Fibroblast of peridontal ligament (primary cell): ENCODE data around the gene ITPKB.

Source experiments
- DNase-seq: peaks from one replicate; pipeline ENCODE4 v3.0.0-alpha.2; 2010; ENCODE audit errors: extremely low read depth

ITPKB gene

DNA sequence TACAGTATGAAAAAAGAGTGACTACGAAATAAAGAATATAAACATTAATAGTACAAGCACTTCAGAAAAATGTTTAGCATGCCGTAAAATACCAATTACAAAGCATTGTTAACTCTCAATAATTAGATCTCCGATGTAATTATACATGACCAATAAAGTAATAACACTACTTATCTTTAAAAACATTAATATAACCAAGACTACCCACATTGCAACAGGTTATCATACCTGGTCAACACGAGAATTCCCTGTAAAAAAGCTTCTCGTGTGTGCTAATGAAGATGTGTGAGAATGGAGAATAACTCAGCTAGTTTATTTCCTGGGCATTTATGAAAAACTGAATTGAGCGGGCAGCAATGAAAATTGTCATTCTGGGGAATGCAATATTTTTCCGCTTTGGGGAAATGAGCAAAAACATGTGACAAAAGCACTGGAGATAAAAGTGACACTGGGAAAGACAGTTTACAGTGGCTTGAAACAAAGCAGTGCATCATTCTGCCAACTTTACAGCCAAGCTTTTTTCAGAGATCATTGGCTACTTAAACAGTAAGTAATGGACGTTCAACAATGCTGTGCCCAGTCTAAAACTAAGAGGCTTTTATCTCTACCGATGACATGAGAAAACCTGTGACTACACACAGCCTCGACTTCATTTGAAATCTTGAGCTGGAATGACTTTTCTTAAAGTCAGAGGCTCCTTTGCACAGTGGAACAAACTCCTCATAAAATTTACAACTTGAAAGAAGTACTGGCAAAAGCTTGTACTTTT, 34.7 kb downstream of the ITPKB start:
- DNase-seq = no peak

DNA sequence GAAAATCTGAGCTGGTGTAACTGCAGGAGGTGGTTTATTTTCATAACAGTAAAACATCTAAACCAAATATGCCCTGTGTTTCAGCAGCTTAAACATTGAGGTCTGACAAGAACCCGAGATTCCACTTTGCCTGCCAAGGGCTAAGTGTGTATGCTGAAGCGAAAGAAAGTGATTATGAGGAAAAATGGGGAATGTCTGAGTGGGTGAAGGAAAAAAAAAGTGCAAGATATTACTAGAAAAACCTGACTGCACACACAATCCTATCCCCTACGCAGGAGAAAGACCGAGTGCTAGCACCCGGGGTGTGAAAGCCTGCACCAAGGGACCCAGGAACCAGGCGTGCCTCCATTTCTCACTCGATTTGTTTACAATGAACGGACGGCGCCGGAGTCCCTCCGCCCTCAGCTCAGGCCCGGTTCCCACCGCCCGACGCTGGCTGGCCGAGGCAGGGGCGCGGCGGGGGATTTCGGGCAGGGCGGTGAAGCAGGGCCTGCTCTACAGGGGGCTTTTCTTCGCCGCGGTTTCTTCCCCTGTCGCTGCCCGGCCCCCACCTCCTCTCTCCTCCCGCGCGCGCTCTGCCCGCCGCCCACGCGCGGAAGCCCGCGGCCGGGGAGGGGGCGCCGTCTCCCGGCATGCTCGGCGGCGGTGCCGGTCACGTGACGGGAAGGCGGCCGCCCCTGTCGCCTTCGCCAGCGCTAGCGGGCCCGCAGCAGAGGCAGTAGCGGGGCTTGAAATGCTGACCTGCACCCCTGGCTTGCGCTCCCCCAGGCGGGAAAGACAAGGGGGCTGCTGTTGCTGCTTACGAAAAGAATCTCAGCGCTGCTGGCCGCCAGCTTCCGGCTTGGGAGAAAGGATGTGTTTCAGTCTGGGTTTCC, 35.9 kb downstream of the ITPKB start:
- DNase-seq = peak; percentile 93

DNA sequence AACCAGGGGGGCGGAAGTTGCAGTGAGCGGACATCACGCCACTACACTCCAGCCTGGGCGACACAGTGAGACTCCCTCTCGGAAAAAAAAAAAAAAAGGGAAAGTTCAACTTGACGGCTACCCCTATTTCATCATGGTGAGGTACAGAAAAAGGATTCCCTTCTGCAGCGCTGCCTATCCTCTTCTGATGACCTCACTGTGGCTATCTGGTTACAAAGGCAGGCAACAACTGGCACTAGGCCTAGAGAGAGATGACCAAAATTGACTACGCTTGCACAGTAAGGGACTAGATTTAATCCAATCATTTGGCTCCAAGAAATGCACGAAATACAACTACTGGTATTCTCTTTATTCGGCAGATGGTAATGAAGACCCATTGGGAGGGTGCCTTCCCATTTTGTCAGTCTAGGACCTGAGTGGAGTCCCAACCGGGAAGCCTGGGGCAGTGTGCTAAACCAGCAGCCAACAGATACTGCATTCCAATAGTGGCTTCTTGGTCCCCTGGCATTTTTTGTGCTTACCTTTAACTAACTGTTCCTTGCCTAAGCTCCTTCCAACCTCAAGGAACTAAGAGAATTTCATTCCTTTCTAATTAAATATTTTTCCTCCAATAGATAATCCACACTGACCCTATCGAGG, 36.6 kb downstream of the ITPKB start:
- peak; percentile 95 for DNase-seq

DNA sequence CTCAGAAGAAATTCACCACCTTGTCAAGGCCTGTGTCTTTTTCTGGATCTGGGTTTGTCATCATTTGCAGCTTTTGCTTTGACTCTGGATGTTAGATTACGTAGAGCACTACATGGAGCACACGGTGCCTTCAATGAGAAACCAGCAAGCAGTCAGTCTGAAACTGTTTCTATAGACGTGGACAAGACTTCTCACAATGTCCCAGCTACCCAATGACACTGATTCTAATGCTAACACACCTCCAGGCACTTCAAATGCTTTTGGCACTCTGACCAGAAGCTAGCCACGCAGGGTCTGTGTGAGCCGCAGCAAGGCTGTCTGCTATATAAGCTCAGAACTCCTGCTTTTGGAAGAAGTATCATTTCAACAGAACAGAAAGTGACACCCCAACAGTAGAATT, 38.2 kb downstream of the ITPKB start:
- no peak for DNase-seq

DNA sequence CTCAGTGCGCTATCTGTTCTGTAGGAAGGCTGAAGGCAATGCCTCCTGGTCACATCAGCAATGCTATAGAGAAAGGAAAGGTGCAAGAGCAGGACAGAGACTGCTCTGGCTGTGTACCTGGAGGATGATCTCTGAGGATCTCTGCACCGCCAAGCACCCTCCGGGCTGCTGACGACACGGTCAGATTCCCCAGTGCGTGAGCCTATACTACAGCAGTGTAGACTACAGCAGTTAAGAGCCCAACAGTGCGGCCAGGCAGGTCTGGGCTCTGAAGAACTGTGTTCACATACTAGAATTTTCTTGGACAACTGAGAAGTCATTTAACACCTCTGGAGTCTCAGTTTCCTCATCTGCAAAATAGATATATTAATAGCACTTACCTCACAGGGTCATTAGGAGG, 39.9 kb downstream of the ITPKB start:
- DNase-seq = no peak

DNA sequence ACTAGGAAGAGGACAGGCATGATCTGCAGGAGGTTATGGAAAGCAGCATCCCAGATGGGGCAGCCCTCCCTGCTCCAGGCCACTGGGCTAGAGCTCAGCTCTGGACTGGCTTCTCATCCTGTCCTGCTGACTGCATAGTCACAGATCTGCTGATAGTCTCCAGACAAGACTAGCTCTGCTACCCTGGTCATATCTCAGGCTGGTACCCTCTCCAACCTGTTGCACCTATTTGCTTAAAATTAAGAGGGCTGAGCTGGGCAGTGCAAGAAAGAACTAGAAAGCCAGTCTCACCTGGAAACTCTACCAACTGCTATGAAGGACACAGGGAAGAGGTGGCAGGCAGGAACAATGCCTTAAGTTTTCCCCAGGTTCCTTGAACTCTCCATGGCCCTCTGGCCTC, 40.4 kb downstream of the ITPKB start:
- no peak for DNase-seq

DNA sequence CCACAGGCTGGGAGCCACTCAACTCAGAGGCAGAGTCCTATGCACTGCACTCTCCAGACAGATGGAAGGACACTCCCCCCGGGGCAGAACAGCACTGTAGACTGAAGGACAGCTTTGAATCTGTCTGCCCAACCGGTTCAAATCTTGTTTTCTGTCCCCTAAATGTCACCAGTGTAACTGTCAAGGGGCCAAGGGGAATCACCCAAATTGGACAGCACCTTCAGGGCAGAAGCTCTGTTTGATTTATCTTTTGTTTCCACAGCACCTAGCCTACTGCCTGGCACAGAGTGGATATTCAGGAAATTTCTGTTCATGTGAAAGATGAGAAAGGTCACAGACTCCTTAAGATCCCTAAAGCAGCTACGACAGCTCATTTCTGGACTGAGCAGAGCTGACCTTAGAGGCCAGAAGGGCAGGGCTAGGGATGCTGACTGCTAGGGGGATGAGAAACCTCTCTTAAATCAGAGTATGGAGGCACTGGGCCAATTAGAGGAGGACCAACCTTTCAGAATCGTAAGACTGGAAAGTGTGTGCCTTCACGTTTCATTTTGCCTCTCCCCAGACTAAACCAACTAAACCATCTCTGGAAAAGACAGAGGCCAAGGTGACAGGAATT, 41.0 kb downstream of the ITPKB start:
- no peak for DNase-seq

DNA sequence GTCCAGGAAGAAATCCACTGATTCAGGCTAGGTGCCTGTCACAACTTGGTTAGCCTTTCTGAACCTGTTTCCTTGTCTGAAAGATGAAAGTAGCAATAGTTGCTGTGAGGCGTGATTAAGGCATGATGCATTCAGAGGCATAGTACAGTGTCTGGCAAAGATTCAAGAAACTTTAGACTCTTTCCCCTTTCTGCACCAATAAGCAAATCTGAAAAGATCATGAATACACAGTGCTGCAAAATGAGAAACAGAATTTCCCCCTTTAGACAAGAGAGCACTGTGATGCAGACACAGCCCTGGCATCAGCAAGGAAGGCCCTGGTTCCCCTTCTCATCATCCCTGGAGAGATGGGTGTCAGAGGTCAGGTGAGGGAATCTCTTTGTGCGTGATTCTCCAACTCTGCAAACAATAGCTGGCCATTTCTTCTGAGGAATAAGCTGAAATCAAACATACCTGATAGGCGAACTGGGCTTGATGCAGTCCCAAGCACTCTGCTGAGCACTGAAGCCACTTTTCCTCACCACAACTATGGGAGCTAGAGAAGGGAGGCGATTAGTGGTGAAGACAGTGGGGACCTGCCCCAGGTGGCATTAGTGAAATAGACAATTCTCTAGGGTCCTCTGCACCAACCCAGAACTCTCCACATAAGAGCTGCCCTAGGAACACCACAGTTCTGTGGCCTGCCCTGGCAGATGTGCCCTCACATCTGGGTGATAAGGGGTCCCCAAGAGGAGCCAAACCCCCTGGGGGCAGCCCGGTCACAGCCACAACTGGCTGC, 41.7 kb downstream of the ITPKB start:
- DNase-seq = peak; percentile 79

DNA sequence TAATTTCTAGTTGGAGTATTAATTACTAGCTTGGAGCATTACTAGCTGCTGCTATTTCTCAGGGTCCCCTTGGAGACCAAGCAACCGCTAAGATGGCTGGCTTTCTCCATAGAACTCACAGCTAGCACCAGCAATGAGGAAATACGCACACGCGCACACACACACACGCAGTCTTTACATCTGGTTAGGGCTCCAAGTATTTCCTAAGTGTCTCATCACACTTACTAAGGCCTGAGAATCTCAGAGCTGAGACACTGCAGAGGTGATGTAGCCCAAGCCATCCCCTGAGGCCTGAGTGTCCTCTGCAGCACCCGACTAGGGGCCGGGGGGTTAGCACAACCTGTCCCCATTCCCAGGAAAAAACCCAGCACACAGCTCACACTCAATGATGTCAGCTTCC, 42.5 kb downstream of the ITPKB start:
- no peak for DNase-seq

DNA sequence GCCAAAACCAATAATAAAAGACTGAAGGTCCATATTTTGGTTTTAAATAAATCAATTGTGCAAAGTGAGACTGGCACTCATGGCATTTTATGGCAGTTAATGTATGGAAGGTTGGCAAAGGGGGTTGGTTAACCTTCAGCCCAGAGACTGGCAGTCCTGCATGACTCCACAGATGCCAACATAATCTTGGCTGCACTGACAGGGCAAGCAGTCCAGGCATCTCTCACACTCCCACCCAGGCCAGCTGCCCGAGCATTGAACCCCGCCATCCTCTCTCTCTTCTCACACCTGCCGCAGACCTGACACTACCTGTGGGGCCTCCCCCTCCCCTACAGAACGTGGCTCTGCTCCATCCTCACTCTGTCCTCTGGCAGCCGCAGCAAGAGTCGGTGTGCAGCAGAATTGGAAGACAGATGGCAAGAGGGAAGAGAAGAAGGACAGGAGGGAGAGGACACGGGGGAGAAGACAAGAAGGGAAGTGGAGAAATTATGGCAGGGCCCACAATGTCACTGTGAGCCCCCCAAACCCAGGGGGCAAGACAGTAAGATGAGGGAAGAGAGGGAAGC, 43.7 kb downstream of the ITPKB start:
- DNase-seq = no peak

DNA sequence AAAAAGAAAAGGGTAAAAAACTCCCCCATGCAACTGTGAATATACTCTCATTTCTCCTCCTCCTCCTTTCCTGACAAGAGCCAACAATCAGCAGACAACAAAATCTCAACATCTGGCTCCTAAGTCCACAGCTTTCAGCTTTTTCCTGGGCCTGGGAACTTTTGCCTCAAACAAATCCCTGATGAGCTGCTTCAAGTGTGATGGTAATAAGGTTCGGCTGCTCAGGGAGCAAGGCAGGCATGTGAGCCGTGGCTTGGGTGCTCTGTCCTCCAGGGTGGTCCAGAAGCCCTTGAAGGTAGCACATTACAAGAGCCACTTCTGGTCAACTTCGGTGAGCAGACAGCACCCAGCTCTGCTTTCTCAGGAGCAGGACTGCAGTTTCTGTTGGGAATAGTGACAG, 46.3 kb downstream of the ITPKB start:
- DNase-seq = no peak

DNA sequence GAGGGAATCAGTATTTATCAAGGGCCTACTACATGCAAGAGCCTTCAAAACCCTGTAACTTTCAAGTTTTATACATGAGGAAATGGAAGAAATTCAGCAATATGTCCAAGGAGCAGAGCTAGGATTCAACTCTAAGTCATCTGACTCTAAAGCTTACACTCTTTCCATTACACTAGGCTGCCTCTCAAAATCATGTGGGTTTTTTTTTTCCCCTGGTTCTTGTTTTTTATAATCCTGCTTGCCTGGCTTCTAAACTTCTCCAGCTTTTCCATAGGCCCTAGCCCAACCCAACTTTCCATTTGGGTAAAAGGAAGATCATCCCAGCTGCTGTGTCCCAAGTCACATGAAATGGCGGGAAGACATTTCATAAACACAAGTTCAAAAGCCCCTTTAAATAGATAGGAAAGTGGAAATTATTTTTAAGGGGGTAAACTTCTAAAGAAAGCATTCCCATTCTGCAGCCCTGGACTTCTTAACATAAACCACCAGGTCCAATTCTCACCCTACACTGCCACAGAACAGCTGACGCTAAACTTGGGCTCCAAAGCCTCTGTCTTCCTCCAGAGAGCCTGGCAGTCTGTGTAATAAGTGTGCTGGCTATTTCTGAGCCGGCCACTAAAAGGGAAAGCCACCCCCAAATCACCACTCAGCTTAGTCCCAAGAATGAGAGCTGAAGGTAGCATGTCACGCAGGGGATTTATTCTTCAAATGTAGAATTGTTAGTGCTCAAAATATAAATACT, 46.9 kb downstream of the ITPKB start:
- no peak for DNase-seq

DNA sequence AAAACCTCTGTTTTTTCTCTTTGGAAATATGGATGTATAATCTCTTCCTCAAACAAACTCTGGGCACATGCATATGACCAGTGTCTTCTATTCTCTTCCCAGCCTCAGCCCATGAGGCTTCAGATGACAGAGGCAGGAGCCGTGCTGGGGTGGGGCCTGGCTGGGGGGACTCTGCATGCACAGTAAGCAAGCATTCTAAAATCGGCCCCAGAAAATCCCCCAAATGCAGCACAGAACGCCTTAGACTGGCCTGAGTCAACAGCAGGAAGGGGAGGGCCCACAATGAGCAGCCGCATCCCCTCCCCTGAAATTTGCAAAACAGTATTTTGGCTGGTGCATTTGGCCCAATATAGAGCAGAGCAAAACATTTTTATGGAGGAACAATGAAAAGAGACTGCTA, 47.8 kb downstream of the ITPKB start:
- DNase-seq = no peak

DNA sequence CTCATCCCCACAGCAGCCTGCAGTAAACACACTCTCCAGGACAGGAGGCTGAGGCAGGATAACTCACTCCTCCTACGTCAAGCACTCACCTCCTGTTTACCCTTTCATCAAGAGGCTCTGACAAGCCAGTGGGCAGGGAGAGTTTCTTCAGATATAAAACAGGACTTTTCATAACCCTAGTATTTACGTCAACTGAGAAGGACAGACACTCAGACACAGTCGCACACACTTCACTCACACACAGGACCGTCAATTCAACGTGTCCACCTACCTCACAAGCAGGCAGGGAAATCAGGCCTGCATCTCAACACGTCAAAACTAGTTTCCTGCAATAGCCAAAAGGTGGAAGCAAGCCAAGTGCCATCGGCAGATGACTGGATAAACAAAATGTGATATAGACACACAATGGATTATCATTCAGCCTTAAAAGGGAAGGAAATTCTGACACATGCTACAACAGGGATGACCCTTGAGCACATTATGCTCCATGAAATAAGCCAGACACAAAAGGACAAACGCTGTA, 48.6 kb downstream of the ITPKB start:
- no peak for DNase-seq

DNA sequence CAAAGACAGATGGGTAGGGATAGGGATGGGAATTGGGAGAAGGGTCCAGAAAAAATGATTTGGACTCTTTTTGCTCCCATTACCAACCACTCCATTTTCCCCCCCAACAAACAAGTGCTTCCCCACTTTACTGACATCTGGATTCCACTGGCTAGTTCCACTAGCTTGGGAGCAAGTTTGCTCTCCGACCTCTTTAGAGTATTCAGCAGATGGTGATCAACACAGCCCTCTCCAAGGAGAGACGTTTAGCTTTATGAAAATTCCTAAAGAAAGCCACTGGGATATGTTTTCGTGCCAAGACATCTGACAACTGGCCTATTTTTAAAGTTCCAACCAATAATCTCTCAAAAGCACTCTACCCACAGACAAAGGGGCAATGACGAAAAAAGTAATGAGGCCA, 50.3 kb downstream of the ITPKB start:
- DNase-seq = peak; percentile 56

DNA sequence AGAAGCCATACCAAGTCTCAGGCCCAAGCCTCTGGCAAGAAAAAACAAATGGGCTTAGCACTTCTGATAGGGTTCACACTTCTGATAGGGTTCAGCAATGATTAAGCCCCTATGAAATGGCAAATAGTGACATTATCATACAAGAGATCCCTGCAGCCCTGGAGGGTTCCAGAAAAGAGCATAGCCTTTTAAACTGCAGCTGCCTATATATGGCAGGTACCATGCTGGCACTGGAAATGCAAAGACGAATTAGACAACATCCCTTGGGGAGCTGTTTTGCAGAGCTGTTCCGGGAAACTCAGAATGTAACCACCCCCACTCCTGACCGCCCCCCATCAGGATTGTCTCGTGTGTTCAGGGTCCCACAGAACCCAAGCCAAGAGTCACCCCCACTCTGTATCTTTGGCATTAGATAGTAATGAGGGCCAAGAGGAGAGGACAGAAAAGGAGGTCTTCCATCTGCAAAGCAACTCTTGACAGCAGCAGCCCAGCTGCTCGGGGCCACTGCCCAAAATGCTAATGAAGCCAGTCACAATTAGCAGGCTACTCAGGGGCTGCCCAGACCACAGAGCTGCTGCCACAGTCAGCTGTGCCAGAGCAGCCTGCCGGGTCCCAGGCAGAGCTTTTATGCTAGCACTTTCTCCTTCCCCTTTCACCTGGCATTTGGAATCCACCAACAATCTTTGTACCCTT, 50.9 kb downstream of the ITPKB start:
- no peak for DNase-seq

DNA sequence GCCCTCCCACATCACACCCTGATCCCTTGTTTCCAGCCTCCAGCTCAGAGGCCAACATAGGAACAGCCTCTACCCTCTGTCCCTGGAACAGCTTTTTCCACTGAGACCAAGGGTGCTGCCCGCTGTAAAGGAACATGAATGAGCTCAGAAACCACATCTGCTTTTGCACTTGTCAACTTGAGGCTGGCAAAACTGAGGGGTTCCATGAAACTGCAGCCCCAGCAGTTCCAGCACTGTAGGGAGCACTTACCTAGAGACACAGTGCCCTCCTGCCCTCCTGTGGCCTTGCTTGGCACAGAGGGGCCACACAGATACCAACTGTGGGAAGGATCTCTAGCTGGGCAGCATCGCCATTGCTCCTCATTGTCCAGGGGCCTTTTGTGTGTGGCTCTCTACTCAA, 51.7 kb downstream of the ITPKB start:
- DNase-seq = no peak

DNA sequence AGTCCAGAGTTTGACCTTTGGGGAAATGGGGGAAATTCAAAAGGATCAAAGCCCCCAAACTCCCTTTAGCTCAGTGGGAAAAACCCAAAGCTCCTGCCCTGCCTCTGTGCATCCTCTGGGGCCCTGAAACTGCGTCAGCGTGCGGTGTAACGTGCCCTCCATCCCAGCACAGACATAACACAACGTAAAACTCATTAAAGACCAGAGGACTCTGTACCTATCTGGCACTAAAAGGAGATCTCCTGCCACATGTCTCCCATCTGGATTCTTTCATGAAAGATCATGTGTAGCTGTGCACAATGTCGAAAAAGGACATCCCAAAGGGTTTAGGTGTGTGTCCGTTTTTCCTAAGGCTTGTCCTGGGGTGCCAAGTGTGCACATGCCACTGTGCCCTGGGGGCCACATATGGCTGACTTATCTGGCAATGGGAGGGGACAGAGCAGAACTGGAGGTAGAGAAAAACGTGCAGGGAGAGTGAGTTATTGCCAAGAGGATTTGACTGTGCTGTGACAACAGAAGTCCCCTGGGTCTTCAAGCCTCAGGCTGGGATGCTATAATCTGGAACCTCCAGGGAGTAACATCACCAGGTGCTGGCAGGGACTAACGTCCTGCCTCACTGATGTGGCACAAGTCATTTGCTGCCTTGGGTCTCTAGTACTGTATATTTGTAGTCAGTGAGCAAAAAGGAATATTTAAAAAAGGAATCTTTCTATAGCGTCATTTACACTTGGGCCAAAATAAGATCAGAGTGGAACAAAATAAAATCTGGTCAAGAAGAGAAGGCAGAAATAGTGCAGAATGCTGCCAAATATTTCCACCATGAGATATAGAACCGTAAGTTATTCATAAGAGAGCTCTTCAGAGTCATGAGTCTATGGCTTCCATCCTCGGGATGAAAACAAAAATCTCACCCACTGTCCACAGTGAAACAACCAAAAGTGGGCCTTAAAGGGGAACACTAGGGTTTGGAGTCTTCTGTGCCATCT, 52.3 kb downstream of the ITPKB start:
- no peak for DNase-seq
